GM12874 (cell line): Measurements from ENCODE around the gene CCDC33.

ENCODE experiments used
- CTCF ChIP-seq: IDR thresholded peaks from 2 replicates; pipeline ENCODE4 v1.5.1; 2011; ENCODE audit warnings: low read depth, mild to moderate bottlenecking, control low read depth, low read length, moderate library complexity; ENCODE audit not compliant: insufficient read depth

CCDC33 gene

GRCh38 chr15:74261685-74262084 lies 25.6 kb downstream of the CCDC33 start:
- TF ChIP-seq CTCF, result no peak

- TF ChIP-seq CTCF, result no peak
Observed at GRCh38 chr15:74262151-74262550, 26.0 kb downstream of the CCDC33 start.

GRCh38 chr15:74262625-74263024 lies 26.5 kb downstream of the CCDC33 start:
- no peak for TF ChIP-seq CTCF

GRCh38 chr15:74263466-74263865 lies 27.3 kb downstream of the CCDC33 start:
- no peak for TF ChIP-seq CTCF

- no peak for TF ChIP-seq CTCF
Observed at GRCh38 chr15:74264081-74264501, 28.0 kb downstream of the CCDC33 start.

- TF ChIP-seq CTCF, result no peak
Observed at GRCh38 chr15:74265046-74265639, 29.0 kb downstream of the CCDC33 start.

GRCh38 chr15:74268020-74268419 lies 31.9 kb downstream of the CCDC33 start:
- TF ChIP-seq CTCF, result no peak
